IPS-NIHi11 (cell line): Measurements from ENCODE around the gene WHRN.

Source experiments
- DNase-seq: peaks from one replicate; pipeline ENCODE4 v3.0.0; 2012; ENCODE audit warnings: mixed read lengths, low spot score

Gene WHRN

DNA sequence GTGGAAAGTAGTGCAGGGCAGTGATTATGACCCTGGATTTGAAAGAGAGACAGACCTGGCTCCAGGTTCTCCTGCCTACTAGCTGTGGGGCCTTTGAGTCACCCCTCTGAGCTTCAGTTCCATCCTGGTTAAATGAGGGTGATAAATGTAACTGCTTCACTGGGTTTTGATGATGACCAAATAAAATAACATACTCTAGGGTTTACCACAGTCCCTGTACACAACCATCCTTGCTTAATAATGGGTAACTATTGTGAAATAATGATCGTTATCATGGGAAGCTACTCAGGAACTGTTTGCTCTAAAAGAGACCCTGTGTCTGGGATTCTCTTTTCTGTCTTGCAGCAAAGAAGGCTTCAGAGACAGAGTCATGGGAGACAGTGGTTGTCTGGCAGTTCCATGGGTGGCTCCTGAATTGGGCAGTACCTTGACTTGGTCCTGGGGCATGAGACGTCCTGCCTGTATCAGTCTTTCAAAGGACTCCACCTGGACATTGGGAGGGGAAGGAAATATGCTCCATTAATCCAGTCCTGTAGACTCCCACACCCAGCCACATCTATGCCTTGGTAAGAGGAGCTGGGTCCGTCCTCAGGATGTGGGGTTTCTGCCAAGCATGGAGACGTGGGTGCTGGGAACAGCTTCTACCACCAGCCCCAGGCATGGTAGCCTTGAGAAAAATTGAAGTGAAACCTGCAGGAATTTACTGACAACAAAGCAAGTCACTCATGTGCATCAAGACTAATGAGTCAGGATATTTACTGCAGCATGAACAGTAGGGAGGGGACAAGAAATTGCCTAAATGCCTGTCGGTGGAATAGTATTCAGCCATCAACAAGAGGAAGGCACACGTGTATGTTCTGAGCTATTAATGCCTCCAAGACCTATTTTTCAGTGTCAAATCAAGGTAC lies 140.9 kb downstream of the WHRN start:
- DNase-seq: no peak

DNA sequence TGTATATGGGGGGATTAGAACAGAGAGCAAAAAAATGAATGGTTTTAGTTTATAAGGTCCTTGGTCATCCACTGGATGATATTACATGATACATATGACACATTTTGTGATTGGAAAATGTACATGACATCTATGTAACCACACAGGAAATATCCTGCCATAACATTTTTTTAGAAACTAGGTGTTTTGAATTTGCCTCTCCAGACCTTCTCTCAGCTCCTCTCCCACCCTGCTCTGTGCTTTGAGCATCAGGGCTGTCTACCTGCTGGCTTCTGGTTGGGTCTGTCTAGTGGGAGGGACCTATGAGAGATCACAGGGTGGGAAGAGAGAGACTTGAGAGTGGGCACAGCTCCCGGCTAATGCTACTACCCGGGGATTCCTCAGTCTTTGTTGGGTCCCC lies 141.8 kb downstream of the WHRN start:
- DNase-seq: no peak

DNA sequence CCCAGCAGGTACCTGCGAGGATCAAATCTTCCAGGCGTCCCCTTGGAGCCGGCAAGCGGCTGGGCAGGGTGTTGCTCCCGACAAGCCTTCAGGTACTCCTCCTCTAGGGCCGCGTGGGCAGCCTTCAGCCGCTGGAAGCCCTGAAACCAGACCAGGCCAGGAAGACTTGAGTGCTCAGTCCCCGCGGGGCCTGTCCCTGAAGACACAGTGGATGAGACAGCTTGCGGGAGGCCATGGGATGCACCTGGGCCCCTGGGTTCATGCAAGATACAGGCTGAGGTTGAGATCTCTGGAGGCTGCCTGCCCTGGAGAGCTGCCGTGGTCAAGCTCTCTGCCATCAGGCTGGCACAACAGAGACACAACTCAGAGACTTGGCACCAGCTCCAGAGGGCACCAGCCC lies 142.9 kb downstream of the WHRN start:
- DNase-seq: no peak

DNA sequence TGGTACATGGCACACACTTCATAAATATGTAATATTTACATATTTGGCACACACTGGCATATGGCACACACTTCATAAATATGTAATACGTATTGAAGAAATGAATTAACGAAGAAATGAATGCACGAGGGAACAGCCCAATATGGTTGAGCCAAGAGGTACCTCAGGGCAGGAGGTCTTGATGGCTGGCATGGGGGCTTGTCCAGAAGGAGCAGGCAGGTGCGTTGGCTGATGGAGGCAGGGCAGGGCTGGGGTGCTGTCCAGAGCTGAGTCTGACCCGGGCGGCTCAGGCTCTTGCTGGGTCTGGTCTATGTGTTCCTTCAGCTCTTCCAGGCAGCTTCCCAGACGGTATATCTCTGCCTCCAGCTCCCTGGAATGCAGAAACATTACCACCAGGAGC lies 143.7 kb downstream of the WHRN start:
- no peak for DNase-seq

DNA sequence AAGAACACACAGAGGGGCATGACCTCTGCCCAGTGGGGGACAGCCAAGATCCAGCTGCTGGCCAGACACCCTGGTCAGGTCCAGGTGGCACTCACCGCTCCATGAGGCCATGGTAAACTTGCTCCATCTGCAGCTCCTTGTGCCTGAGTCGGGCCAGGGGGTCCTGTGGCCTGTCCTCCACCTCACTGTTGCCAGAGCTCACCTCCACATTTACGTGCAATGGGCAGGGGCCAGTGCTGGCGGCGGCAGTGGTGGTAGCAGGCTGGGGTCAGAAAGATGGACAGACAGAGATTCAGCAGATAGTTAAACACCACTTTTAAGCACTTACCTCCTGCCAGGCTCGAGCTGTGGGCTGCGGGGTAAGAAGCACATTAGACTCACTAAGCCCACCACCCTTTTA lies 145.5 kb downstream of the WHRN start:
- DNase-seq: no peak

DNA sequence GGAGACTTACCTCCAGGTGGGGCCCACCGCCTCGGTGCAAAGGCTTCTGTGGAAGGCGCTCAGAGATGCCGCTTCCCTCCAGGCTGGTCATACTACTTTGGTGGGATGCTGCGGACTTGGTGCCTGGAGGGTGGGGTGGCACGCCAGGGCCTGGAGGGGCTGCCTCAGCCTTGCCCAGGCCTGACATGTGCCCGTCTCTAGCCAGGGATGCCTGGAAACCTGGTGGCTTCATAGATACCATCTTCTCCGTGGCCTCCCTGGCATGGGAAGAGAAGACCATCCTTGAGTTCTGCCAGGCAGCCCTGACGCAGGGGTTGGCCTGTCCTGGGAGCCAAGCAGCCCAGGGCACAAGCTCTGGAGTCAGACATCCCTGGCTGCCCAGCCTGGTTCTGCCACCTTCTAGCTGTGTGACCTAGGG lies 147.4 kb downstream of the WHRN start:
- DNase-seq: no peak

DNA sequence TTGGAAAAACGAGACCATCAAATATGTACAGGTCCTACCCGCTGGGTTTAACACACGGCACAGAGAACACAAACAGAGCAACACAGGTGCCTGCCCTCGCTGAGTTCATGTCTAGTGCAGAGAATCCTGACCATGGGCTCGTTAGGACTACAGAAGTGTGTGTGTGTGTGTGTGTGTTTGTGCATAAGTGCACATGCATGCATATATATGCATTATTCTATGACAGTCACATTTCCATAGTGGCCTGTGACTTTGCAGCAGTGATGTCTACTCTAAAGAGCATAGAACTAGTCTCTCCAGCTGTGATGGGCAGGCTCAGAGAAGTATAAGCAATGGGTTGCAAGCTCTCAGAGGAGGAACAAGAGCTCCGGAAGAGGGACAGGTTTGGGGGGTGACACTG lies 147.9 kb downstream of the WHRN start:
- DNase-seq: no peak

DNA sequence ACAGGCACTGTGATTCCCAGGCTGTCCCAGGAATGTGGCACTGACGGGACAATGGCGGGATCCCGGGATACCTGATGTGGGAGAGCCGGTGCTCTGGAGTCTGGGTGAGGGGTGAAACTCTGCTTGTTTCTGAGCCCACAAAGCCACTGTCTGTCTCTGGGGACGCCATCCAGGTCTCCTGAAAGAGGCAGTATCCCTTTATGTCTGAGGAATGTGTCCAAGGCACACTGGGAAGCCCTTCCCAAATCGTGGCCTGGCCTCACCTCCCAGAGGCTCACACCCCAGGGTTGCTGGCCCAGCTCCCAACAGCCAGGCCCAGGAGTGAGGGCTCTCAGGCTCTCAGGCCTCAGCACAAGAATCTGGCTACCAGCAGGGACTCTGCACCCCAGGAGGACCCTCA lies 148.5 kb downstream of the WHRN start:
- DNase-seq: no peak

DNA sequence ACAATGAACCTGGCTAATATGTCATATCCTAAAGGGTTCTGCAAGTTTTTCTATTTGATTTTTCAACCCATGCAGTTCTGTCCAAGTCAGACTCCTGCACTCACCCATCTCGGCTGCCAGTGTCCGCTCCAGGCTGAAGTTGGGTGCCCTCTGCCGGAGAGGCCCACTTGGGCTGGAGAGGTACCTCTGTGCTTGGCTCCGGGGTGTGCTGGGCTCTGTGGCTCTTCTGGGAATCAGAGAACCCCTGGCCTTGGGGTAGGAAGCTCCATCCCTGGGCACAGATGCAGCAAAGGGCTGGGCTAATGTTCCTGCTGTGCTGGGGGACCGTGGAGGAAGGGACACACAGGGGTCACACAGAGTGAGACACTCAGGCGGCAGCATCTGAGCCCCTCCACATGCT lies 149.5 kb downstream of the WHRN start:
- no peak for DNase-seq
